Right atrium auricular region (tissue), 2 donors: ENCODE results near the gene SLC25A1. TPM values are rescaled to one million over a fixed set of nuclear protein-coding genes. Genes with fewer than 3 reads are reported as not detected.
A peak's percentile ranks its signal among the peaks of the same experiment; 100 is the strongest.

Experiments
- DNase-seq: peaks from one replicate; pipeline ENCODE4 v3.0.0-alpha.2; 2019; ENCODE audit warnings: low spot score
- H3K27ac ChIP-seq, 2 donors: fragments of 200-600 bp; sonication (generic); 1 replicate in 1 of 2; 2 replicates in 1 of 2; pipeline ENCODE4 v1.5.1; 2016 to 2019
- H3K27me3 ChIP-seq, 2 donors: fragments of 200-600 bp; sonication (generic); one replicate each; pipeline versions ENCODE4 v1.5.1 to v1.6.0; 2017 to 2019
- H3K36me3 ChIP-seq: fragments of 200-600 bp; sonication (generic); one replicate; pipeline ENCODE4 v1.5.1; 2016
- H3K4me1 ChIP-seq, 2 donors: fragments of 200-600 bp; sonication (generic); one replicate each; pipeline versions ENCODE4 v1.5.1 to v1.6.0; 2017 to 2019
- H3K4me3 ChIP-seq, 2 donors: fragments of 200-600 bp; sonication (generic); 1 replicate in 1 of 2; 2 replicates in 1 of 2; pipeline ENCODE4 v1.5.1; 2017 to 2019; ENCODE audit warnings: mild to moderate bottlenecking in 1 of 2, moderate library complexity in 1 of 2
- H3K9me3 ChIP-seq, 2 donors: fragments of 200-600 bp; sonication (generic); one replicate each; pipeline ENCODE4 v1.5.1; 2019
- CTCF ChIP-seq, 2 donors: fragments of 200-600 bp; sonication (generic); IDR thresholded peaks; one replicate each; pipeline ENCODE4 v1.5.1; 2019; ENCODE audit warnings: antibody characterized with exemption in 2 of 2
- total RNA-seq, 2 donors: library from RNA; depleted of rRNA; stranded (reverse); fragments of >200 nt; gene quantifications; one replicate each; pipeline ENCODE4 v1.1.0, GENCODE V29; 2016

SLC25A1 gene
- total RNA-seq, 2 donors from 2014 or later, result 12.7 to 27.6 TPM

- Histone ChIP-seq H3K36me3 (peaks cover 50% of the 10 kb centered on the region), H3K27ac (peak overlapping the region; percentile 64 to 65), H3K27me3 (no peaks in the 10 kb centered on the region), H3K9me3 (no peaks in the 10 kb centered on the region), H3K4me1 (peaks cover 0 to 15% of the 10 kb centered on the region in 2 donors), H3K4me3 (no peak overlapping the region)
- DNase-seq, result no peak
- no peak for TF ChIP-seq CTCF (IDR thresholded peaks at IDR 0.05)
Observed at GRCh38 chr22:19218541-19219233, 40.2 kb upstream of the SLC25A1 start.

- TF ChIP-seq CTCF (IDR thresholded peaks at IDR 0.05), result no peak
- peaks cover 35% of the 10 kb centered on the region for H3K36me3 ChIP-seq
- no peak overlapping the region for H3K4me3 ChIP-seq
- no peaks in the 10 kb centered on the region for H3K27me3 ChIP-seq
- peaks cover 0 to 15% of the 10 kb centered on the region in 2 donors for H3K4me1 ChIP-seq
- DNase-seq, result no peak
- no peaks in the 10 kb centered on the region for H3K9me3 ChIP-seq
- H3K27ac ChIP-seq, result no peak overlapping the region
Observed at GRCh38 chr22:19216579-19216978, 38.0 kb upstream of the SLC25A1 start.

- Histone ChIP-seq H3K27me3 (no peaks in the 10 kb centered on the region), H3K27ac (no peak overlapping the region), H3K4me3 (no peak overlapping the region), H3K9me3 (no peaks in the 10 kb centered on the region), H3K4me1 (peaks cover 0 to 15% of the 10 kb centered on the region in 2 donors), H3K36me3 (peaks cover 26% of the 10 kb centered on the region)
- DNase-seq, result no peak
- TF ChIP-seq CTCF (IDR thresholded peaks at IDR 0.05), result peak in 1 of 2 donors; percentile 4
Observed at GRCh38 chr22:19215360-19215759, 36.8 kb upstream of the SLC25A1 start.

- TF ChIP-seq CTCF (IDR thresholded peaks at IDR 0.05), result no peak
- Histone ChIP-seq H3K36me3 (peaks cover 30% of the 10 kb centered on the region), H3K4me1 (peaks cover 0 to 10% of the 10 kb centered on the region in 2 donors), H3K9me3 (no peaks in the 10 kb centered on the region), H3K27ac (no peak overlapping the region), H3K27me3 (no peaks in the 10 kb centered on the region), H3K4me3 (no peak overlapping the region)
- DNase-seq, result no peak
Observed at GRCh38 chr22:19214078-19214473, 35.5 kb upstream of the SLC25A1 start.

- H3K36me3 ChIP-seq, result peaks cover 35% of the 10 kb centered on the region
- DNase-seq, result no peak
- H3K4me3 ChIP-seq, result no peak overlapping the region
- H3K9me3 ChIP-seq, result no peaks in the 10 kb centered on the region
- TF ChIP-seq CTCF (IDR thresholded peaks at IDR 0.05), result no peak
- H3K27me3 ChIP-seq, result no peaks in the 10 kb centered on the region
- H3K27ac ChIP-seq, result no peak overlapping the region
- H3K4me1 ChIP-seq, result peaks cover 0 to 5% of the 10 kb centered on the region in 2 donors
Observed at GRCh38 chr22:19213442-19214077, 35.0 kb upstream of the SLC25A1 start.
